Neural progenitor cell (in vitro differentiated cells): ENCODE measurements around the gene PARD3B. TPM values are rescaled to one million over a fixed set of nuclear protein-coding genes. Genes with fewer than 3 reads are reported as not detected.

ENCODE experiments used
- DNase-seq: peaks from one replicate; pipeline ENCODE4 v3.0.0-alpha.2; 2016; ENCODE audit warnings: low spot score
- H2AFZ ChIP-seq: fragments of 200-600 bp; sonication (generic); replicated peaks from 2 replicates; pipeline ENCODE4 v1.6.1; 2016; ENCODE audit warnings: antibody characterized with exemption
- H3F3A ChIP-seq: fragments of 200-600 bp; sonication (generic); 2 replicates; pipeline ENCODE4 v1.6.1; 2016; ENCODE audit warnings: antibody characterized with exemption, low read depth
- H3K27ac ChIP-seq: fragments of 200-600 bp; sonication (generic); 2 replicates; pipeline ENCODE4 v1.5.1; 2016; ENCODE audit warnings: mild to moderate bottlenecking
- H3K27me3 ChIP-seq: fragments of 200-600 bp; sonication (generic); 2 replicates; pipeline ENCODE4 v1.6.1; 2016; ENCODE audit warnings: mild to moderate bottlenecking, moderate library complexity
- H3K36me3 ChIP-seq: fragments of 200-600 bp; sonication (generic); 2 replicates; pipeline ENCODE4 v1.5.1; 2016
- H3K4me1 ChIP-seq: fragments of 200-600 bp; sonication (generic); 2 replicates; pipeline ENCODE4 v1.6.1; 2016; ENCODE audit warnings: mixed run types
- H3K4me2 ChIP-seq: fragments of 200-600 bp; sonication (generic); 2 replicates; pipeline ENCODE4 v1.6.1; 2016
- H3K4me3 ChIP-seq: fragments of 200-600 bp; sonication (generic); 2 replicates; pipeline ENCODE4 v1.5.1; 2016
- H3K79me2 ChIP-seq: fragments of 200-600 bp; sonication (generic); 2 replicates; pipeline ENCODE4 v1.6.1; 2016; ENCODE audit warnings: low read depth
- H3K9ac ChIP-seq: fragments of 200-600 bp; sonication (generic); 2 replicates; pipeline ENCODE4 v1.6.1; 2016
- H3K9me3 ChIP-seq: fragments of 200-600 bp; sonication (generic); 2 replicates; pipeline ENCODE4 v1.5.1; 2016; ENCODE audit warnings: low read depth
- H4K20me1 ChIP-seq: fragments of 200-600 bp; sonication (generic); 2 replicates; pipeline ENCODE4 v1.6.1; 2016; ENCODE audit warnings: low read depth
- H3K27ac Mint-ChIP-seq: 3 replicates; pipeline ENCODE4 v1.8.0; 2021; ENCODE audit warnings: mixed read lengths
- H3K27me3 Mint-ChIP-seq: 2 replicates; pipeline ENCODE4 v1.8.0; 2022; ENCODE audit warnings: low read depth, mild to moderate bottlenecking, inconsistent platforms, moderate library complexity, mixed read lengths; ENCODE audit not compliant: insufficient read depth
- H3K36me3 Mint-ChIP-seq: 3 replicates; pipeline ENCODE4 v1.8.0; 2021; ENCODE audit warnings: mixed read lengths
- H3K4me1 Mint-ChIP-seq: 3 replicates; pipeline ENCODE4 v1.8.0; 2021; ENCODE audit warnings: mixed read lengths
- H3K4me3 Mint-ChIP-seq: 3 replicates; pipeline ENCODE4 v1.8.0; 2021; ENCODE audit warnings: mild to moderate bottlenecking, moderate library complexity, mixed read lengths
- H3K9me3 Mint-ChIP-seq: 3 replicates; pipeline ENCODE4 v1.8.0; 2020; ENCODE audit warnings: mixed read lengths
- EZH2 ChIP-seq: fragments of 200-600 bp; sonication (generic); IDR thresholded peaks from 2 replicates; pipeline ENCODE4 v1.6.1; 2017; ENCODE audit warnings: antibody characterized with exemption, mild to moderate bottlenecking, moderate library complexity
- EZH2phosphoT487 ChIP-seq: fragments of 200-600 bp; sonication (generic); IDR thresholded peaks from 2 replicates; pipeline ENCODE4 v1.6.1; 2017; ENCODE audit warnings: antibody characterized with exemption
- total RNA-seq: library from RNA; depleted of rRNA; stranded (reverse); fragments of >200 nt; gene quantifications from 2 replicates; pipeline ENCODE4 v1.2.3, GENCODE V29; 2015; ENCODE audit warnings: low replicate concordance
- TF ChIP-seq, protein P1 (sequence below): fragments of 200-600 bp; sonication (generic); IDR thresholded peaks from 2 replicates; pipeline ENCODE4 v1.5.1; 2017; ENCODE audit warnings: antibody characterized with exemption, mild to moderate bottlenecking

Gene PARD3B
- total RNA-seq, 1 donor from 2014 or later: 8.4 TPM

DNA sequence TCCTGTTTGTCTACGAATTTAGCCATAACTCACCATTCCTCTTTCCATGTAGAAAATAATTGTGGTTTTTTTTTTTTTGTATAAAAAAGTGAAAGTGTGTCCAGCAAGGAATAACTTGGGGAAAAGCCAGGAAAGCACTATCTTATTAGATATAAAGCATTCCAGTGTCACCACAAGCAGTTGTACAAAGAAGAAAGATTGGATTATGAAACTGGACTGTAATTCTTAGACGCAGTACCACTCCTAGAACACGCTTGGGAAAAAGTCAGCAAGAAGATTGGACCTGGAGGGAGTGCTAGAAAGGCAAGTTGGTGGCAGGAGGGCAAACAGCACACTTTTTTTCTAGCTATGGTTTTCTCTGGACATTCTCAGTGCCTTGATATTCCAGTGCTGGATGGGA, 186.7 kb downstream of the PARD3B start:
- no peak for DNase-seq
- no peaks in the 10 kb centered on the region for H3K4me1 ChIP-seq
- no peak overlapping the region for H3K9ac ChIP-seq
- no peaks in the 10 kb centered on the region for H3K27me3 Mint-ChIP-seq
- H3K79me2 ChIP-seq: no peaks in the 10 kb centered on the region
- peaks cover 13% of the 10 kb centered on the region for H3K4me1 Mint-ChIP-seq
- no peaks in the 10 kb centered on the region for H3K9me3 ChIP-seq
- no peak overlapping the region for H3K27ac ChIP-seq
- no peak overlapping the region for H3K27ac Mint-ChIP-seq
- H3K4me3 ChIP-seq: no peak overlapping the region
- H3K27me3 ChIP-seq: no peaks in the 10 kb centered on the region
- TF ChIP-seq EZH2phosphoT487 (no peak), EZH2 (no peak)
- TF ChIP-seq, protein P1, sequence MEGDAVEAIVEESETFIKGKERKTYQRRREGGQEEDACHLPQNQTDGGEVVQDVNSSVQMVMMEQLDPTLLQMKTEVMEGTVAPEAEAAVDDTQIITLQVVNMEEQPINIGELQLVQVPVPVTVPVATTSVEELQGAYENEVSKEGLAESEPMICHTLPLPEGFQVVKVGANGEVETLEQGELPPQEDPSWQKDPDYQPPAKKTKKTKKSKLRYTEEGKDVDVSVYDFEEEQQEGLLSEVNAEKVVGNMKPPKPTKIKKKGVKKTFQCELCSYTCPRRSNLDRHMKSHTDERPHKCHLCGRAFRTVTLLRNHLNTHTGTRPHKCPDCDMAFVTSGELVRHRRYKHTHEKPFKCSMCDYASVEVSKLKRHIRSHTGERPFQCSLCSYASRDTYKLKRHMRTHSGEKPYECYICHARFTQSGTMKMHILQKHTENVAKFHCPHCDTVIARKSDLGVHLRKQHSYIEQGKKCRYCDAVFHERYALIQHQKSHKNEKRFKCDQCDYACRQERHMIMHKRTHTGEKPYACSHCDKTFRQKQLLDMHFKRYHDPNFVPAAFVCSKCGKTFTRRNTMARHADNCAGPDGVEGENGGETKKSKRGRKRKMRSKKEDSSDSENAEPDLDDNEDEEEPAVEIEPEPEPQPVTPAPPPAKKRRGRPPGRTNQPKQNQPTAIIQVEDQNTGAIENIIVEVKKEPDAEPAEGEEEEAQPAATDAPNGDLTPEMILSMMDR: no peak
- H3K36me3 Mint-ChIP-seq: no peaks in the 10 kb centered on the region
- no peaks in the 10 kb centered on the region for H4K20me1 ChIP-seq
- H3K9me3 Mint-ChIP-seq: peaks cover 5% of the 10 kb centered on the region
- no peak overlapping the region for H3K4me2 ChIP-seq
- no peak overlapping the region for H2AFZ ChIP-seq
- no peaks in the 10 kb centered on the region for H3K36me3 ChIP-seq
- H3F3A ChIP-seq: no peaks in the 10 kb centered on the region
- H3K4me3 Mint-ChIP-seq: no peak overlapping the region

DNA sequence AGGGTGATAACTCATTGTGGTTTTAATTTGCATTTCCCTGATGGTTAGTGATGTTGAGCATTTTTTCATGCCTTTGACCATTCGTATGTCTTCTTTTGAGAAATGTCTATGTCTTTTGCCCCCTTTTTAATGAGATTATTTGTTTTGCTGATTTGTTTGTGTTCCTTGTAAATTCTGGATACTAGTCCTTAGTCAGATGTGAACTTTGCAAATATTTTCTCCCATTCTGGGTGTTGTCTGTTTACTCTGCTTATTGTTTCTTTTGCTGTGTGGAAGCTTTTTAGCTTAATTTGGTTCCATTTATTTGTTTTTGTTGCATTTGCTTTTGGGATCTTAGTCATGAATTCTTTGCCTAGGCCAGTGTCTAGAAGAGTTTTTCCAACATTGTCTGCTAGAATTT, 192.0 kb downstream of the PARD3B start:
- TF ChIP-seq, protein P1: no peak
- TF ChIP-seq EZH2: no peak
- H2AFZ ChIP-seq: no peak overlapping the region
- no peak for DNase-seq
- no peak overlapping the region for H3K4me3 Mint-ChIP-seq
- H3F3A ChIP-seq: no peaks in the 10 kb centered on the region
- H3K4me1 ChIP-seq: peaks cover 8% of the 10 kb centered on the region
- H3K9me3 ChIP-seq: no peaks in the 10 kb centered on the region
- H3K27ac Mint-ChIP-seq: no peak overlapping the region
- H3K27ac ChIP-seq: no peak overlapping the region
- no peak overlapping the region for H3K4me3 ChIP-seq
- H4K20me1 ChIP-seq: no peaks in the 10 kb centered on the region
- H3K27me3 ChIP-seq: no peaks in the 10 kb centered on the region
- no peak overlapping the region for H3K4me2 ChIP-seq
- no peak overlapping the region for H3K9ac ChIP-seq
- H3K9me3 Mint-ChIP-seq: peaks cover 28% of the 10 kb centered on the region
- peaks cover 6% of the 10 kb centered on the region for H3K36me3 Mint-ChIP-seq
- H3K79me2 ChIP-seq: no peaks in the 10 kb centered on the region
- no peaks in the 10 kb centered on the region for H3K36me3 ChIP-seq
- H3K27me3 Mint-ChIP-seq: peaks cover 2% of the 10 kb centered on the region
- H3K4me1 Mint-ChIP-seq: no peaks in the 10 kb centered on the region

DNA sequence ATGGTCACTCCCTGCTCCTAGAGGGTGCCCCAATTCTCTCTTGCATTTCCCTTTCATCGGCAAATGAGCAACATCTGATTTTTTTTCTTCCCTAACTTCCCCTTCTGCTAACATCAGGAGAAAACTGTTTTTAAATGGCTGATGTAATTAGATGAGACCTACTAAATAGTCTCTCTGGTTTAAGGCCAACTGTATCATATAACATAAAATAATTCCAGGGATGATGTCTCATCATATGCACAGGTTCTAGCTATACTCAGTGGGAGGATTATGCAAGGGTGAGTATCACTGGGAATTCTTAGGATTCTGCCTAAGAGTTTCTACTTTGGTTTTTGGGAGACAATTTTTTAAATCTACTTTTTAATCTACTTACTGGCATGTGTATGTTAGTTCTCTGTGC, 193.4 kb downstream of the PARD3B start:
- TF ChIP-seq EZH2phosphoT487: no peak
- TF ChIP-seq, protein P1: no peak
- no peak for TF ChIP-seq EZH2

More for the DNA sequence above, 193.4 kb downstream of the PARD3B start:
- H3K4me2 ChIP-seq: no peak overlapping the region
- H3K27me3 ChIP-seq: no peaks in the 10 kb centered on the region
- H3F3A ChIP-seq: no peaks in the 10 kb centered on the region
- no peak for DNase-seq
- Mint-ChIP-seq H3K9me3 (peaks cover 29% of the 10 kb centered on the region), H3K36me3 (peaks cover 6% of the 10 kb centered on the region), H3K27me3 (peaks cover 2% of the 10 kb centered on the region), H3K4me1 (no peaks in the 10 kb centered on the region), H3K4me3 (no peak overlapping the region), H3K27ac (no peak overlapping the region)
- no peak overlapping the region for H3K27ac ChIP-seq
- H4K20me1 ChIP-seq: no peaks in the 10 kb centered on the region
- H3K36me3 ChIP-seq: no peaks in the 10 kb centered on the region
- H3K9ac ChIP-seq: no peak overlapping the region
- no peaks in the 10 kb centered on the region for H3K79me2 ChIP-seq
- H2AFZ ChIP-seq: no peak overlapping the region
- H3K9me3 ChIP-seq: no peaks in the 10 kb centered on the region
- peaks cover 8% of the 10 kb centered on the region for H3K4me1 ChIP-seq
- H3K4me3 ChIP-seq: no peak overlapping the region
